Measurements from ENCODE around the gene ARHGAP11A.

DNA sequence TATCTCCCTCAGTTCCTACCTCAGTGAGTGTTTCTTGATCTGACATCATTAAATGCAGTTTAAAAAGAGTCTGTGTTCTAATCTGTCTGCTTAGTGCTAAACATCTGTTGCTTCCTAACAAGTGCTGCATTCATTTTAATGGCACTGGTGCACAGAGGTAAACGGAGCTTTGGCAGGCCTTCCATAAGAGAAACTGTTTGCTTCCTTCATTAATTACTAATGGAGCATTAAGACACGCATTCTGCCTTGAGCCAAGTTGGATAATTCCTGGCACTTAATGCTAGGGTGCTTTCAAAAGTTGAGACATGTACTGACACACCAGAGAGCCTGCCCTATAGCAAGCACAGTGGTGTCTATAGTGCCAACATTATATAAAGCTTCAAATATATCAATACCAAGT lies 60.9 kb downstream of the ARHGAP11A start:
- TF ChIP-seq, protein P1, sequence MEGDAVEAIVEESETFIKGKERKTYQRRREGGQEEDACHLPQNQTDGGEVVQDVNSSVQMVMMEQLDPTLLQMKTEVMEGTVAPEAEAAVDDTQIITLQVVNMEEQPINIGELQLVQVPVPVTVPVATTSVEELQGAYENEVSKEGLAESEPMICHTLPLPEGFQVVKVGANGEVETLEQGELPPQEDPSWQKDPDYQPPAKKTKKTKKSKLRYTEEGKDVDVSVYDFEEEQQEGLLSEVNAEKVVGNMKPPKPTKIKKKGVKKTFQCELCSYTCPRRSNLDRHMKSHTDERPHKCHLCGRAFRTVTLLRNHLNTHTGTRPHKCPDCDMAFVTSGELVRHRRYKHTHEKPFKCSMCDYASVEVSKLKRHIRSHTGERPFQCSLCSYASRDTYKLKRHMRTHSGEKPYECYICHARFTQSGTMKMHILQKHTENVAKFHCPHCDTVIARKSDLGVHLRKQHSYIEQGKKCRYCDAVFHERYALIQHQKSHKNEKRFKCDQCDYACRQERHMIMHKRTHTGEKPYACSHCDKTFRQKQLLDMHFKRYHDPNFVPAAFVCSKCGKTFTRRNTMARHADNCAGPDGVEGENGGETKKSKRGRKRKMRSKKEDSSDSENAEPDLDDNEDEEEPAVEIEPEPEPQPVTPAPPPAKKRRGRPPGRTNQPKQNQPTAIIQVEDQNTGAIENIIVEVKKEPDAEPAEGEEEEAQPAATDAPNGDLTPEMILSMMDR (IDR thresholded peaks at IDR 0.05), result no peak
- no peak for TF ChIP-seq POLR2AphosphoS5 (IDR thresholded peaks at IDR 0.05)

Measured in breast epithelium (tissue), 3 donors.